Omental fat pad (tissue), 4 donors: Measurements from ENCODE around the gene LOXL4. TPM values are rescaled to one million over a fixed set of nuclear protein-coding genes. Genes with fewer than 3 reads are reported as not detected.
A peak's percentile ranks its signal among the peaks of the same experiment; 100 is the strongest.

ENCODE experiments used
- ATAC-seq: fragments of 150-250 bp; one replicate; pipeline ENCODE4 v1.9.1; 2016; ENCODE audit warnings: mild to moderate bottlenecking, moderate library complexity; ENCODE audit not compliant: low FRiP score
- DNase-seq: peaks from one replicate; pipeline ENCODE4 v3.0.0-alpha.2; 2019; ENCODE audit warnings: low spot score
- CTCF ChIP-seq, 3 donors: fragments of 450-650 bp; IDR thresholded peaks; one replicate each; pipeline ENCODE4 v1.5.1; 2016 to 2017; ENCODE audit warnings: antibody characterized with exemption in 3 of 3, mild to moderate bottlenecking in 3 of 3, moderate library complexity in 2 of 3
- total RNA-seq, 4 donors: library from RNA; depleted of rRNA; stranded (reverse); fragments of >200 nt; gene quantifications; one replicate each; pipeline ENCODE4 v1.1.0, GENCODE V29; 2016

The LOXL4 gene
- total RNA-seq, 4 donors from 2014 or later, result 3.3 to 13.0 (median 7.0) TPM

- TF ChIP-seq CTCF (IDR thresholded peaks at IDR 0.05), result no peak
- ATAC-seq (no peak), DNase-seq (no peak)
Measured at GRCh38 chr10:98265403-98266378, 2.3 kb downstream of the LOXL4 start.

GRCh38 chr10:98264378-98265065 lies 3.5 kb downstream of the LOXL4 start:
- ATAC-seq (no peak), DNase-seq (no peak)
- no peak for TF ChIP-seq CTCF (IDR thresholded peaks at IDR 0.05)

GRCh38 chr10:98263088-98263487 lies 4.9 kb downstream of the LOXL4 start:
- ATAC-seq (no peak), DNase-seq (no peak)
- TF ChIP-seq CTCF (IDR thresholded peaks at IDR 0.05), result no peak

- ATAC-seq, result peak; percentile 38
- DNase-seq, result no peak
- TF ChIP-seq CTCF (IDR thresholded peaks at IDR 0.05), result no peak
Measured at GRCh38 chr10:98262571-98262970, 5.4 kb downstream of the LOXL4 start.

- ATAC-seq (no peak), DNase-seq (no peak)
- no peak for TF ChIP-seq CTCF (IDR thresholded peaks at IDR 0.05)
Measured at GRCh38 chr10:98261436-98262277, 6.3 kb downstream of the LOXL4 start.

- ATAC-seq (no peak), DNase-seq (no peak)
- no peak for TF ChIP-seq CTCF (IDR thresholded peaks at IDR 0.05)
Measured at GRCh38 chr10:98260752-98261151, 7.2 kb downstream of the LOXL4 start.
